Right lobe of liver (tissue), 4 donors: ENCODE results near the gene PASK.

ENCODE experiments used
- CTCF ChIP-seq, 4 donors: fragments of 200-600 bp in 3 of 4; fragments of 450-650 bp in 1 of 4; IDR thresholded peaks; one replicate each; pipeline versions ENCODE4 v1.5.1 to v1.8.0; 2016 to 2022; ENCODE audit warnings: antibody characterized with exemption in 4 of 4, mild to moderate bottlenecking in 2 of 4
- POLR2A ChIP-seq: fragments of 450-650 bp; IDR thresholded peaks from one replicate; pipeline ENCODE4 v1.6.1; 2017; ENCODE audit warnings: antibody characterized with exemption, mild to moderate bottlenecking
- donor health status: DM: no; HTN: no; CAD: no.
- donor health status: DM: no; HTN: no; CAD: no.
- donor health status: DM: no; HTN: yes; CAD: no.

- no peak for TF ChIP-seq CTCF (IDR thresholded peaks at IDR 0.05)
- no peak for TF ChIP-seq POLR2A
These were observed 38.4 kb downstream of the PASK start for GRCh38 chr2:241110607-241111439.
